Gastroesophageal sphincter (tissue), 4 donors: ENCODE data around the gene SPEM3. TPM values are rescaled to one million over a fixed set of nuclear protein-coding genes. Genes with fewer than 3 reads are reported as not detected.

ENCODE experiments used
- ATAC-seq: fragments of 150-250 bp; one replicate; pipeline ENCODE4 v1.9.1; 2016; ENCODE audit warnings: mild to moderate bottlenecking, moderate library complexity
- H3K27ac ChIP-seq, 4 donors: fragments of 200-600 bp; sonication (generic) in 3 of 4; 1 replicate in 3 of 4; 2 replicates in 1 of 4; pipeline ENCODE4 v1.5.1; 2016 to 2019
- H3K27me3 ChIP-seq: fragments of 200-600 bp; sonication (generic); one replicate; pipeline ENCODE4 v1.5.1; 2019
- H3K36me3 ChIP-seq, 2 donors: fragments of 200-600 bp; sonication (generic); one replicate each; pipeline ENCODE4 v1.5.1; 2019; ENCODE audit warnings: control low read depth in 1 of 2
- H3K4me1 ChIP-seq, 3 donors: fragments of 200-600 bp; sonication (generic); 1 replicate in 2 of 3; 2 replicates in 1 of 3; pipeline ENCODE4 v1.5.1; 2016 to 2019; ENCODE audit warnings: control low read depth in 2 of 3
- H3K4me3 ChIP-seq, 2 donors: fragments of 200-600 bp; sonication (generic); one replicate each; pipeline ENCODE4 v1.5.1; 2019; ENCODE audit warnings: mild to moderate bottlenecking in 1 of 2, moderate library complexity in 1 of 2
- H3K9me3 ChIP-seq, 3 donors: fragments of 200-600 bp; sonication (generic); one replicate each; pipeline ENCODE4 v1.5.1; 2017 to 2019; ENCODE audit warnings: control low read depth in 2 of 3
- CTCF ChIP-seq, 4 experiments: fragments of 200-600 bp in 2 of 4; fragments of 450-650 bp in 2 of 4; sonication (generic) in 1 of 4; IDR thresholded peaks; one replicate each; pipeline ENCODE4 v1.5.1; 2017 to 2019; ENCODE audit warnings: antibody characterized with exemption in 4 of 4, mild to moderate bottlenecking in 2 of 4, moderate library complexity in 2 of 4
- EP300 ChIP-seq: sonication (generic); formaldehyde crosslinking; IDR thresholded peaks from one replicate; pipeline ENCODE4 v1.6.1; 2017; ENCODE audit warnings: antibody characterized with exemption, mild to moderate bottlenecking
- POLR2A ChIP-seq, 2 donors: fragments of 450-650 bp; IDR thresholded peaks; one replicate each; pipeline ENCODE4 v1.6.1; 2017; ENCODE audit warnings: antibody characterized with exemption in 2 of 2, mild to moderate bottlenecking in 2 of 2, moderate library complexity in 1 of 2
- POLR2AphosphoS5 ChIP-seq: sonication (generic); formaldehyde crosslinking; IDR thresholded peaks from one replicate; pipeline ENCODE4 v1.6.1; 2017; ENCODE audit warnings: antibody characterized with exemption
- WGBS, 2 donors: methylation state at CpG; one replicate each; pipeline ENCODE4 v1.1.5; 2018; ENCODE audit warnings: low coverage in 1 of 2; 5-methylcytosine and 5-hydroxymethylcytosine counted together
- total RNA-seq, 4 donors: library from RNA; depleted of rRNA; stranded (reverse); fragments of >200 nt; gene quantifications; one replicate each; pipeline ENCODE4 v1.1.0, GENCODE V29; 2016

Gene SPEM3
- total RNA-seq, 4 donors from 2014 or later = 0.08 TPM; not detected in 3

DNA sequence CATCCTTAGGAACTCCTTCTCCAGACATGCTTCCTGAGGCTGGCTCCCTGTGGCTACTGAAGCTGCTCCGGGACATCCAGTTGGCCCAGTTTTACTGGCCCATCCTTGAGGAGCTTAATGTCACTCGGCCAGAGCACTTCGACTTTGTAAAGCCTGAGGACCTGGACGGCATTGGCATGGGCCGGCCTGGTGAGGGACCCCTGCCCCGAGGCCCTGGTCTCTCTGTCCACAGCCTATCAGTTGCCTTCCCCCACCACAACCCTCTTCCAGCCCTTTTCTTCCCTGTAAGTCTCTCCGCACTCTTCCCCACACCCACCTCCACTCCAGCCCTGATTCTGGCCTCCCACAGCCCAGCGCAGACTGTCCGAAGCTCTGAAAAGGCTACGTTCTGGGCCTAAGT lies 45.8 kb upstream of the SPEM3 start:
- Histone ChIP-seq H3K4me1 (peaks cover 0 to 43% (median 21%) of the 10 kb centered on the region in 3 donors), H3K27ac (no peak overlapping the region), H3K27me3 (no peaks in the 10 kb centered on the region), H3K9me3 (no peaks in the 10 kb centered on the region), H3K36me3 (peaks cover 0 to 17% of the 10 kb centered on the region in 2 donors), H3K4me3 (no peak overlapping the region)
- 90 to 100% methylated on average over 3 to 7 of the region's 10 CpGs for WGBS, 2 donors
- TF ChIP-seq CTCF (IDR thresholded peaks at IDR 0.05) = no peak
- no peak for TF ChIP-seq POLR2AphosphoS5
- TF ChIP-seq POLR2A (IDR thresholded peaks at IDR 0.05) = no peak
- no peak for TF ChIP-seq EP300
- ATAC-seq = no peak

DNA sequence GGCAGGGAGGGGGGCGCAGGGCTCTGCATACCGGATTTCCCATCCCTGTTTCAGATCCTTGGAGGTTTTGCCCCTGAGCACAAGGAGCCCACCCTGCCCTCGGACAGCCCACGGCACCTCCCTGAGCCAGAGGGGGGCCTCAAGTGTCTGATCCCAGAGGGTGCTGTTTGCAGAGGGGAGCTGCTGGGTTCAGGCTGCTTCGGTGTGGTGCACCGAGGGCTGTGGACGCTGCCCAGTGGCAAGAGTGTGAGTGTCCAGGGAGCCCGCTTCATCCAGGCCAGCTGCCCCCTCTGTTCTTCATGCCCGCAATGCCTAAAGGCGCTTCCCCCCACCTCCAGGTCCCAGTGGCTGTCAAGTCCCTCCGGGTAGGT lies 45.3 kb upstream of the SPEM3 start:
- ATAC-seq = no peak
- peak overlapping the region in 2 of 4 donors; percentile 63 to 73 for H3K27ac ChIP-seq
- no peaks in the 10 kb centered on the region for H3K9me3 ChIP-seq
- peak overlapping the region in 1 of 2 donors; percentile 51 for H3K4me3 ChIP-seq
- no peaks in the 10 kb centered on the region for H3K27me3 ChIP-seq
- peaks cover 0 to 22% of the 10 kb centered on the region in 2 donors for H3K36me3 ChIP-seq
- TF ChIP-seq CTCF (IDR thresholded peaks at IDR 0.05) (no peak), POLR2A (IDR thresholded peaks at IDR 0.05) (no peak)
- WGBS, 2 donors = no CpG with 5 or more reads among the region's 11 CpGs
- H3K4me1 ChIP-seq = peaks cover 0 to 43% (median 21%) of the 10 kb centered on the region in 3 donors

GRCh38 chr17:7383742-7384488 lies 44.7 kb upstream of the SPEM3 start:
- Histone ChIP-seq H3K36me3 (peaks cover 0 to 28% of the 10 kb centered on the region in 2 donors), H3K4me1 (peaks cover 0 to 43% (median 21%) of the 10 kb centered on the region in 3 donors), H3K27ac (peak overlapping the region in 3 of 4 donors; percentile 48 to 73 (median 63)), H3K9me3 (no peaks in the 10 kb centered on the region), H3K27me3 (no peaks in the 10 kb centered on the region), H3K4me3 (peak overlapping the region; percentile 5 to 51)
- no CpG with 5 or more reads among the region's 65 CpGs for WGBS, 2 donors
- no peak for TF ChIP-seq POLR2A (IDR thresholded peaks at IDR 0.05)
- TF ChIP-seq EP300 = no peak
- no peak for TF ChIP-seq CTCF (IDR thresholded peaks at IDR 0.05)
- TF ChIP-seq POLR2AphosphoS5 = no peak
- ATAC-seq = peak; percentile 74

DNA sequence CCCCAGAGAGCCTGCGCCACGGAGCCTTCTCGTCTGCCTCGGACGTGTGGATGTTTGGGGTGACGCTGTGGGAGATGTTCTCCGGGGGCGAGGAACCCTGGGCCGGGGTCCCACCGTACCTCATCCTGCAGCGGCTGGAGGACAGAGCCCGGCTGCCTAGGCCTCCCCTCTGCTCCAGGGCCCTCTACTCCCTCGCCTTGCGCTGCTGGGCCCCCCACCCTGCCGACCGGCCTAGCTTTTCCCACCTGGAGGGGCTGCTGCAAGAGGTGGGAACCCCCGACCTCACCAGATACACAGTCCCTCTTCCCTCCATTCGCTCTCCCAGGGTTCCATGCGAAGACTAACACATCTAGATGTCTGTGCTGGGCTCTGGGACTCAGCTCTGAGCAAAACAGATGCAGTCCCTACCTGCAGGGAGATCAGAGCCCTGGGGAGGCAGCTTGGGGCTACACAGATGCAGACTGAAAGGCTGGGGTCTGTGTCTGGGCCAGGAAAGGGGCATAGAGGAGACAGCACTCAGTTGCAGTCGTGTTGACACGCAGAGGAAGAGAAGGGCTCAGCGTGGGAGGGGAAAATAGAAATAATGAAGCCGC lies 44.1 kb upstream of the SPEM3 start:
- H3K9me3 ChIP-seq = no peaks in the 10 kb centered on the region
- ATAC-seq = no peak
- H3K27me3 ChIP-seq = no peaks in the 10 kb centered on the region
- H3K4me3 ChIP-seq = peak overlapping the region in 1 of 2 donors; percentile 51
- peaks cover 0 to 34% of the 10 kb centered on the region in 2 donors for H3K36me3 ChIP-seq
- peak overlapping the region in 3 of 4 donors; percentile 48 to 73 (median 63) for H3K27ac ChIP-seq
- WGBS, 2 donors = 82% methylated on average over 4 of the region's 23 CpGs; no CpG with 5 or more reads in 1 of the 2 donors
- H3K4me1 ChIP-seq = peaks cover 0 to 43% (median 21%) of the 10 kb centered on the region in 3 donors
- TF ChIP-seq CTCF (IDR thresholded peaks at IDR 0.05) = no peak
- TF ChIP-seq POLR2AphosphoS5 = no peak
- TF ChIP-seq POLR2A (IDR thresholded peaks at IDR 0.05) = no peak
- no peak for TF ChIP-seq EP300

- no peak for TF ChIP-seq EP300
- TF ChIP-seq POLR2AphosphoS5 = no peak
- no peak for TF ChIP-seq CTCF (IDR thresholded peaks at IDR 0.05)
- no peak for TF ChIP-seq POLR2A (IDR thresholded peaks at IDR 0.05)
- ATAC-seq = no peak
- peaks cover 2 to 32% (median 15%) of the 10 kb centered on the region in 3 donors for H3K4me1 ChIP-seq
- H3K27ac ChIP-seq = no peak overlapping the region
- H3K36me3 ChIP-seq = peaks cover 0 to 64% of the 10 kb centered on the region in 2 donors
- H3K27me3 ChIP-seq = no peaks in the 10 kb centered on the region
- WGBS, 2 donors = no CpG with 5 or more reads among the region's 10 CpGs
- no peak overlapping the region for H3K4me3 ChIP-seq
- no peaks in the 10 kb centered on the region for H3K9me3 ChIP-seq
Measured at GRCh38 chr17:7388856-7389255, 39.8 kb upstream of the SPEM3 start.
